ENCODE results near the gene PDCD5.
"Not testable (repeated sequence)": the region's sequence is repeated elsewhere in the genome, so short reads cannot be mapped to it uniquely, and the experiment has no call there.

Gene PDCD5

GRCh38 chr19:32567486-32567885, 13.5 kb upstream of the PDCD5 start:
- no peak for DNase-seq (ENCODE audit: extremely low read depth, low read depth)

GRCh38 chr19:32570081-32570785, 10.8 kb upstream of the PDCD5 start:
- peak; percentile 78 for TF ChIP-seq CTCF (IDR thresholded peaks at IDR 0.05; ENCODE audit: low read depth, low read length)
- DNase-seq (ENCODE audit: extremely low read depth, low read depth), result peak; percentile 24

More at GRCh38 chr19:32567486-32567885, 13.5 kb upstream of the PDCD5 start:
- TF ChIP-seq CTCF (IDR thresholded peaks at IDR 0.05; ENCODE audit: low read depth, low read length), result no peak

- not testable (repeated sequence) for DNase-seq (ENCODE audit: extremely low read depth, low read depth)
Measured at GRCh38 chr19:32571471-32572075, 9.4 kb upstream of the PDCD5 start.

GRCh38 chr19:32572700-32573491, 8.1 kb upstream of the PDCD5 start:
- not testable (repeated sequence) for DNase-seq (ENCODE audit: extremely low read depth, low read depth)

- no peak for DNase-seq (ENCODE audit: extremely low read depth, low read depth)
- TF ChIP-seq CTCF (IDR thresholded peaks at IDR 0.05; ENCODE audit: low read depth, low read length), result no peak
Measured at GRCh38 chr19:32573492-32573794, 7.5 kb upstream of the PDCD5 start.

- no peak for DNase-seq (ENCODE audit: extremely low read depth, low read depth)
- no peak for TF ChIP-seq CTCF (IDR thresholded peaks at IDR 0.05; ENCODE audit: low read depth, low read length)
Measured at GRCh38 chr19:32576790-32577189, 4.2 kb upstream of the PDCD5 start.

- DNase-seq (ENCODE audit: extremely low read depth, low read depth), result no peak
- no peak for TF ChIP-seq CTCF (IDR thresholded peaks at IDR 0.05; ENCODE audit: low read depth, low read length)
Measured at GRCh38 chr19:32580353-32580900, 563 bp upstream of the PDCD5 start.

- no peak for DNase-seq (ENCODE audit: extremely low read depth, low read depth)
- no peak for TF ChIP-seq CTCF (IDR thresholded peaks at IDR 0.05; ENCODE audit: low read depth, low read length)
Measured at GRCh38 chr19:32581705-32582179, 752 bp downstream of the PDCD5 start.

- DNase-seq (ENCODE audit: extremely low read depth, low read depth), result not testable (repeated sequence)
Measured at GRCh38 chr19:32587747-32588504, 6.9 kb downstream of the PDCD5 start.

All from AG09319 (cell line).